DOHH2 (cell line): ENCODE measurements around the gene TAF6L.
"Not testable (repeated sequence)": the region's sequence is repeated elsewhere in the genome, so short reads cannot be mapped to it uniquely, and the experiment has no call there.

Experiments
- H3F3A ChIP-seq: fragments of 200-600 bp; sonication (generic), shearing (Covaris generic); 2 replicates; pipeline ENCODE4 v1.6.0; 2016; ENCODE audit warnings: antibody characterized with exemption, mild to moderate bottlenecking; ENCODE audit not compliant: control insufficient read depth, insufficient read depth
- H3K27ac ChIP-seq: fragments of 200-600 bp; sonication (generic); 2 replicates; pipeline ENCODE4 v1.5.1; 2014; ENCODE audit warnings: low read depth, mild to moderate bottlenecking, low read length, moderate library complexity
- H3K27me3 ChIP-seq: fragments of 200-600 bp; sonication (generic); 2 replicates; pipeline ENCODE4 v1.6.1; 2014; ENCODE audit warnings: mild to moderate bottlenecking, low read length, mixed read lengths; ENCODE audit not compliant: control insufficient read depth
- H3K36me3 ChIP-seq: fragments of 200-600 bp; sonication (generic); 2 replicates; pipeline ENCODE4 v1.6.1; 2014; ENCODE audit warnings: mild to moderate bottlenecking, low read length, moderate library complexity, mixed read lengths; ENCODE audit not compliant: control insufficient read depth
- H3K4me1 ChIP-seq: fragments of 200-600 bp; sonication (generic); 2 replicates; pipeline ENCODE4 v1.6.1; 2014; ENCODE audit warnings: mild to moderate bottlenecking, low read length, mixed read lengths; ENCODE audit not compliant: control insufficient read depth
- H3K4me2 ChIP-seq: fragments of 200-600 bp; sonication (generic); 2 replicates; pipeline ENCODE4 v1.6.0; 2014; ENCODE audit warnings: mild to moderate bottlenecking, low read length, moderate library complexity
- H3K4me3 ChIP-seq: fragments of 200-600 bp; sonication (generic); 2 replicates; pipeline ENCODE4 v1.5.1; 2014; ENCODE audit warnings: mild to moderate bottlenecking, low read length, mixed read lengths
- H3K79me2 ChIP-seq: fragments of 200-600 bp; sonication (generic); 2 replicates; pipeline ENCODE4 v1.6.1; 2014; ENCODE audit warnings: mild to moderate bottlenecking, low read length, mixed read lengths; ENCODE audit not compliant: control insufficient read depth
- H3K9me2 ChIP-seq: fragments of 200-600 bp; sonication (generic); replicated peaks from 2 replicates; pipeline ENCODE4 v1.6.1; 2014; ENCODE audit warnings: mild to moderate bottlenecking, low read length, mixed read lengths; ENCODE audit not compliant: control insufficient read depth
- H3K9me3 ChIP-seq: fragments of 200-600 bp; sonication (generic); 2 replicates; pipeline ENCODE4 v1.6.1; 2014; ENCODE audit warnings: antibody characterized with exemption, low read length, mixed read lengths; ENCODE audit not compliant: control insufficient read depth, insufficient read depth
- H4K20me1 ChIP-seq: fragments of 200-600 bp; sonication (generic); 2 replicates; pipeline ENCODE4 v1.6.0; 2014; ENCODE audit warnings: low read depth, mild to moderate bottlenecking, antibody characterized with exemption, low read length, moderate library complexity; ENCODE audit not compliant: control insufficient read depth, insufficient read depth
- EZH2phosphoT487 ChIP-seq: fragments of 200-600 bp; sonication (generic); IDR thresholded peaks from 2 replicates; pipeline ENCODE4 v1.6.1; 2017; ENCODE audit warnings: borderline replicate concordance, mild to moderate bottlenecking, antibody characterized with exemption, low read length, moderate library complexity, mixed read lengths
- TF ChIP-seq, protein P1 (sequence below): fragments of 200-600 bp; sonication (generic); IDR thresholded peaks from one replicate; pipeline ENCODE4 v1.5.1; 2014; ENCODE audit warnings: antibody characterized with exemption, mild to moderate bottlenecking, low read depth, low read length; ENCODE audit not compliant: poor library complexity, severe bottlenecking

TAF6L gene

DNA sequence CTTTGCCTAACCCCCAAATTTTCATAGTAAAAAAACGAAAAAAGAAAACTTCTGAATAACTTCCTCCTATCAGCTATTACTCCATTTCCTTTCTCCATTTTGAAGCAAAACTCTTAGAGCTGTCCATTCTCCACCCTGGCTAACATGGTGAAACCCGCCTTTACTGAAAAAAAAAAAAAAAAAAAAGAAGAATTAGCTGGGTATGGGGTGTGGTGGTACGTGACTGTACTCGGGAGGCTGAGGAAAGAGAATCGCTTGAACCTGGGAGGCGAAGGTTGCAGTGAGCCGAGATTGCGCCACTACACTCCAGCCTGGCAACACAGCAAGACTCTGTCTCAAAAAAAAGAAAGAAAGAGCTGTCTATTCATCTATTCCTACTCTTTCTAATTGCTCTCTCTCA lies 45.4 kb downstream of the TAF6L start:
- no peak overlapping the region for H3K4me2 ChIP-seq
- H3K79me2 ChIP-seq: no peaks in the 10 kb centered on the region
- no peaks in the 10 kb centered on the region for H4K20me1 ChIP-seq
- peaks cover 10% of the 10 kb centered on the region for H3K36me3 ChIP-seq
- no peak overlapping the region for H3K27ac ChIP-seq
- no peak overlapping the region for H3K4me3 ChIP-seq
- no peaks in the 10 kb centered on the region for H3K27me3 ChIP-seq
- no peaks in the 10 kb centered on the region for H3K9me3 ChIP-seq
- no peaks in the 10 kb centered on the region for H3F3A ChIP-seq
- TF ChIP-seq, protein P1, sequence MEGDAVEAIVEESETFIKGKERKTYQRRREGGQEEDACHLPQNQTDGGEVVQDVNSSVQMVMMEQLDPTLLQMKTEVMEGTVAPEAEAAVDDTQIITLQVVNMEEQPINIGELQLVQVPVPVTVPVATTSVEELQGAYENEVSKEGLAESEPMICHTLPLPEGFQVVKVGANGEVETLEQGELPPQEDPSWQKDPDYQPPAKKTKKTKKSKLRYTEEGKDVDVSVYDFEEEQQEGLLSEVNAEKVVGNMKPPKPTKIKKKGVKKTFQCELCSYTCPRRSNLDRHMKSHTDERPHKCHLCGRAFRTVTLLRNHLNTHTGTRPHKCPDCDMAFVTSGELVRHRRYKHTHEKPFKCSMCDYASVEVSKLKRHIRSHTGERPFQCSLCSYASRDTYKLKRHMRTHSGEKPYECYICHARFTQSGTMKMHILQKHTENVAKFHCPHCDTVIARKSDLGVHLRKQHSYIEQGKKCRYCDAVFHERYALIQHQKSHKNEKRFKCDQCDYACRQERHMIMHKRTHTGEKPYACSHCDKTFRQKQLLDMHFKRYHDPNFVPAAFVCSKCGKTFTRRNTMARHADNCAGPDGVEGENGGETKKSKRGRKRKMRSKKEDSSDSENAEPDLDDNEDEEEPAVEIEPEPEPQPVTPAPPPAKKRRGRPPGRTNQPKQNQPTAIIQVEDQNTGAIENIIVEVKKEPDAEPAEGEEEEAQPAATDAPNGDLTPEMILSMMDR: no peak
- no peak for TF ChIP-seq EZH2phosphoT487
- no peaks in the 10 kb centered on the region for H3K4me1 ChIP-seq
- H3K9me2 ChIP-seq: no peaks in the 10 kb centered on the region

DNA sequence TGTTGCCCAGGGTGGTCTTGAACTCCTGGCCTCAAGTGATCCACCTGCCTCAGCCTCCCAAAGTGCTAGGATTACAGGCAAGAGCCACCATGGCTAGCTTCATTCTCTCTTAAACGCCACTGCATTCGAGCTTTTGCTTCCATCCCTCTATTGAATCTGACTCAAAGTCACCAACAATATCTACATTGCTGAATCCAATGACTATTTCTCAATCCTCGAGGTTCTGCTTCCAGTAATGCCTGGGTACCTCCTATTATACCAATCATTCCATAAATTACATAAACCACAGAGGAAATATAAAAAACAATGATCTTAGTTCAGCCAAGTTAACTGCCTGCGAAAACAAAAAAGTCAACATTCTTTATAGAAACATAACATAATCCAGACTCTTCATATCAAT lies 45.9 kb downstream of the TAF6L start:
- no peak overlapping the region for H3K27ac ChIP-seq
- peaks cover 11% of the 10 kb centered on the region for H3K36me3 ChIP-seq

DNA sequence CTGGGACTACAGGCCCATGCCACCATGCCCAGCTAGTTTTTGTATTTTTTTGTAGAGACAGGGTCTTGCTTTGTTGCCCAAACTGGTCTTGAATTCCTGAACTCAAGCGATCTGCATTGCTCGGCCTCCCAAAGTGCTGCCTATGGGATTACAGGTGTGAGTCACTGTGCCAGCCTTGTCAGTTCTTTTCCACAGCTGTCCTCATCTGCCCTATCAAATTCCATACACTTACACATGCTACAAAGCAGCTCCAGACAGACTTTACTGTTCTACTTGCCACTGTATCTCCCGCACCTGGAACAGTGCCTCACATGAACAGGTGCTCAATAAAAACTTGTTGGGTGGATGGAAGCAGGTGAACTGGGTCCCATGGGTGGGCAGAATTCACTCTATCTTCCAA lies 52.5 kb downstream of the TAF6L start:
- Histone ChIP-seq H3K27me3 (no peaks in the 10 kb centered on the region), H3F3A (no peaks in the 10 kb centered on the region), H4K20me1 (no peaks in the 10 kb centered on the region), H3K4me3 (no peak overlapping the region), H3K9me2 (no peaks in the 10 kb centered on the region), H3K9me3 (no peaks in the 10 kb centered on the region), H3K79me2 (peaks cover 12% of the 10 kb centered on the region), H3K36me3 (peaks cover 54% of the 10 kb centered on the region), H3K4me1 (no peaks in the 10 kb centered on the region), H3K27ac (no peak overlapping the region), H3K4me2 (no peak overlapping the region)
- no peak for TF ChIP-seq EZH2phosphoT487
- TF ChIP-seq, protein P1: no peak

More for the DNA sequence above, 45.9 kb downstream of the TAF6L start:
- H3K4me3 ChIP-seq: no peak overlapping the region
- no peaks in the 10 kb centered on the region for H3K9me2 ChIP-seq
- H3K4me1 ChIP-seq: no peaks in the 10 kb centered on the region
- no peak for TF ChIP-seq EZH2phosphoT487
- TF ChIP-seq, protein P1: no peak
- H4K20me1 ChIP-seq: no peaks in the 10 kb centered on the region
- H3K4me2 ChIP-seq: no peak overlapping the region
- H3K79me2 ChIP-seq: no peaks in the 10 kb centered on the region
- no peaks in the 10 kb centered on the region for H3K9me3 ChIP-seq
- H3K27me3 ChIP-seq: no peaks in the 10 kb centered on the region
- H3F3A ChIP-seq: no peaks in the 10 kb centered on the region

DNA sequence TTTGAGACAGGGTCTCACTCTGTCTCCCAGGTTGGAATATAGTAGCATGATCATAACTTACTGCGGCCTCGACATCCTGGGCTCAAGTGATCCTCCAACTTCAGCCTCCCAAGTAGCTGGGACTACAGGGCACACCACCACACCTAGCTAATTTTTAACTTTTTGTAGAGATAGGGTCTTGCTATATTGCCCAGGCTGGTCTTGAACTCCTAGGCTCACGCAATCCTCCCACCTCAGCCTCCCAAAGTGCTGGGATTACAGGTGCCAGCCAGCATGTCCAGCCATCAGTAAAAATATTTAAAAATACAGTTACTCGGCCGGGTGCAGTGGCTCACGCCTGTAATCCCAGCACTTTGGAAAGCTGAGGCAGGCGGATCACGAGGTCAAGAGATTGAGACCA lies 56.9 kb downstream of the TAF6L start:
- H4K20me1 ChIP-seq, H3K9me2 ChIP-seq, H3K27me3 ChIP-seq, H3K4me3 ChIP-seq, H3F3A ChIP-seq, H3K4me2 ChIP-seq, H3K27ac ChIP-seq, H3K9me3 ChIP-seq: not testable (repeated sequence)
- peaks cover 52% of the 10 kb centered on the region for H3K36me3 ChIP-seq
- H3K4me1 ChIP-seq: peaks cover 18% of the 10 kb centered on the region
- peaks cover 39% of the 10 kb centered on the region for H3K79me2 ChIP-seq
